OCI-LY3 (cell line): ENCODE data around the gene VPS13A.

ENCODE experiments used
- EZH2phosphoT487 ChIP-seq: fragments of 200-600 bp; shearing (Covaris generic); IDR thresholded peaks from 2 replicates; pipeline ENCODE4 v1.6.1; 2018; ENCODE audit warnings: antibody characterized with exemption, mixed run types, low read depth
- TF ChIP-seq, protein P1 (sequence below): fragments of 200-600, 300-600 bp; sonication (generic); IDR thresholded peaks from 2 replicates; pipeline ENCODE4 v1.5.1; 2014; ENCODE audit warnings: antibody characterized with exemption, low read length, low read depth

DNA sequence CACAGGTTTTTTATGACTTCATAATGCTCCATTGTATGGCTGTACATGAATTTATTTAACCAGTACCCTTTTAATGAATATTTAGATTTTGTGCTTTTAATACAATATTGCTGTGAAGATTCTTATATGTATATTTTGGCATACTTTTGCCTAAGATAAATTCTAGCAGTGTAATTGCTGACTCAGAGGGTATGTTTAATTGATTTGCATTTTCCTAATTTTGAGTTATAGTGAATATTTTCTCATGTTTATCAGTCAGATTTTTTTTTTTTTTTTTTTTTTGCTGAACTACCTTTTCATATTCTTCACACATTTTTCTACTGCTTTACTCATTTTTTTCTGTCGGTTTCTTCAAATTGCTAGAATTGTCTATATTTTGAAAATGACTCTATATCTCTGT, 222.6 kb downstream of the VPS13A start:
- TF ChIP-seq, protein P1, sequence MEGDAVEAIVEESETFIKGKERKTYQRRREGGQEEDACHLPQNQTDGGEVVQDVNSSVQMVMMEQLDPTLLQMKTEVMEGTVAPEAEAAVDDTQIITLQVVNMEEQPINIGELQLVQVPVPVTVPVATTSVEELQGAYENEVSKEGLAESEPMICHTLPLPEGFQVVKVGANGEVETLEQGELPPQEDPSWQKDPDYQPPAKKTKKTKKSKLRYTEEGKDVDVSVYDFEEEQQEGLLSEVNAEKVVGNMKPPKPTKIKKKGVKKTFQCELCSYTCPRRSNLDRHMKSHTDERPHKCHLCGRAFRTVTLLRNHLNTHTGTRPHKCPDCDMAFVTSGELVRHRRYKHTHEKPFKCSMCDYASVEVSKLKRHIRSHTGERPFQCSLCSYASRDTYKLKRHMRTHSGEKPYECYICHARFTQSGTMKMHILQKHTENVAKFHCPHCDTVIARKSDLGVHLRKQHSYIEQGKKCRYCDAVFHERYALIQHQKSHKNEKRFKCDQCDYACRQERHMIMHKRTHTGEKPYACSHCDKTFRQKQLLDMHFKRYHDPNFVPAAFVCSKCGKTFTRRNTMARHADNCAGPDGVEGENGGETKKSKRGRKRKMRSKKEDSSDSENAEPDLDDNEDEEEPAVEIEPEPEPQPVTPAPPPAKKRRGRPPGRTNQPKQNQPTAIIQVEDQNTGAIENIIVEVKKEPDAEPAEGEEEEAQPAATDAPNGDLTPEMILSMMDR = no peak
- no peak for TF ChIP-seq EZH2phosphoT487
